Gastroesophageal sphincter (tissue), 4 donors: ENCODE results near the gene PCK2. TPM values are rescaled to one million over a fixed set of nuclear protein-coding genes. Genes with fewer than 3 reads are reported as not detected.

Source experiments
- ATAC-seq: fragments of 150-250 bp; one replicate; pipeline ENCODE4 v1.9.1; 2016; ENCODE audit warnings: mild to moderate bottlenecking, moderate library complexity
- H3K27ac ChIP-seq, 4 donors: fragments of 200-600 bp; sonication (generic) in 3 of 4; 1 replicate in 3 of 4; 2 replicates in 1 of 4; pipeline ENCODE4 v1.5.1; 2016 to 2019
- H3K27me3 ChIP-seq: fragments of 200-600 bp; sonication (generic); one replicate; pipeline ENCODE4 v1.5.1; 2019
- H3K36me3 ChIP-seq, 2 donors: fragments of 200-600 bp; sonication (generic); one replicate each; pipeline ENCODE4 v1.5.1; 2019; ENCODE audit warnings: control low read depth in 1 of 2
- H3K4me1 ChIP-seq, 3 donors: fragments of 200-600 bp; sonication (generic); 1 replicate in 2 of 3; 2 replicates in 1 of 3; pipeline ENCODE4 v1.5.1; 2016 to 2019; ENCODE audit warnings: control low read depth in 2 of 3
- H3K4me3 ChIP-seq, 2 donors: fragments of 200-600 bp; sonication (generic); one replicate each; pipeline ENCODE4 v1.5.1; 2019; ENCODE audit warnings: mild to moderate bottlenecking in 1 of 2, moderate library complexity in 1 of 2
- H3K9me3 ChIP-seq, 3 donors: fragments of 200-600 bp; sonication (generic); one replicate each; pipeline ENCODE4 v1.5.1; 2017 to 2019; ENCODE audit warnings: control low read depth in 2 of 3
- EP300 ChIP-seq: sonication (generic); formaldehyde crosslinking; IDR thresholded peaks from one replicate; pipeline ENCODE4 v1.6.1; 2017; ENCODE audit warnings: antibody characterized with exemption, mild to moderate bottlenecking
- POLR2A ChIP-seq, 2 donors: fragments of 450-650 bp; IDR thresholded peaks; one replicate each; pipeline ENCODE4 v1.6.1; 2017; ENCODE audit warnings: antibody characterized with exemption in 2 of 2, mild to moderate bottlenecking in 2 of 2, moderate library complexity in 1 of 2
- POLR2AphosphoS5 ChIP-seq: sonication (generic); formaldehyde crosslinking; IDR thresholded peaks from one replicate; pipeline ENCODE4 v1.6.1; 2017; ENCODE audit warnings: antibody characterized with exemption
- WGBS, 2 donors: methylation state at CpG; one replicate each; pipeline ENCODE4 v1.1.5; 2018; ENCODE audit warnings: low coverage in 1 of 2; 5-methylcytosine and 5-hydroxymethylcytosine counted together
- total RNA-seq, 4 donors: library from RNA; depleted of rRNA; stranded (reverse); fragments of >200 nt; gene quantifications; one replicate each; pipeline ENCODE4 v1.1.0, GENCODE V29; 2016
- TF ChIP-seq, protein P1 (sequence below), 4 experiments: fragments of 200-600 bp in 2 of 4; fragments of 450-650 bp in 2 of 4; sonication (generic) in 1 of 4; IDR thresholded peaks; one replicate each; pipeline ENCODE4 v1.5.1; 2017 to 2019; ENCODE audit warnings: antibody characterized with exemption in 4 of 4, mild to moderate bottlenecking in 2 of 4, moderate library complexity in 2 of 4

PCK2 gene
- total RNA-seq, 4 donors from 2014 or later, result 9.2 to 14.9 (median 11.6) TPM

DNA sequence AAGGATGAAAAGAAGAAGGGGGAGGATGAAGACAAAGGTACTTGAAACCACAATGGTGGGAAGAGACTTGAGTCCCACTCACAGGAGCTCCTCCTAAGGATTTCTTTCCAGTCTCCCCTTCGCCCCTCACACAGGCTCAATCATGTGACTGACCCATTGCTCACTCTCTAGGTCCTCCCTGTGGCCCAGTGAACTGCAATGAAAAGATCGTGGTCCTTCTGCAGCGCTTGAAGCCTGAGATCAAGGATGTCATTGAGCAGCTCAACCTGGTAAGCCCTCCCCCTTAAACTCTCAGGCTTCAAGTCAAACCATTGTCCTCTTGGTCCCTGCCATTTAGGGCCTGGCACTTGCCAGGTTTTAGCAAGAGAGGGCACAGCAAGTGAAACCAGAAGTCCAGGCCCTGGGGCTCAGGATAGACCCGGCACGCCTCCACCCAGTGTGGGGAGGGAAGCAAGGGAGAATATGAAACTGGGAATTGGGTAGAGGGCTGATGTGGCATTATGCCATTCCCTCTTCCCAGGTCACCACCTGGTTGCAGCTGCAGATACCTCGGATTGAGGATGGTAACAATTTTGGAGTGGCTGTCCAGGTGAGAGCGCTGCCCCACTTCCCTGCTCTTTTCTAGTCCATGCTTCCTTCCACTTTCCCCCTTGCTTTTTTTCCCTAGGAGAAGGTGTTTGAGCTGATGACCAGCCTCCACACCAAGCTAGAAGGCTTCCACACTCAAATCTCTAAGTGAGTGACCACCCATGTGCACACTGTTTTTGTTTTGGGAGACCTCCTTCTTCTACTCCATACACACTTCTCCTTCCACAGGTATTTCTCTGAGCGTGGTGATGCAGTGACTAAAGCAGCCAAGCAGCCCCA, 43.7 kb downstream of the PCK2 start:
- TF ChIP-seq POLR2AphosphoS5 (no peak), POLR2A (IDR thresholded peaks at IDR 0.05) (no peak), EP300 (no peak)
- TF ChIP-seq, protein P1, sequence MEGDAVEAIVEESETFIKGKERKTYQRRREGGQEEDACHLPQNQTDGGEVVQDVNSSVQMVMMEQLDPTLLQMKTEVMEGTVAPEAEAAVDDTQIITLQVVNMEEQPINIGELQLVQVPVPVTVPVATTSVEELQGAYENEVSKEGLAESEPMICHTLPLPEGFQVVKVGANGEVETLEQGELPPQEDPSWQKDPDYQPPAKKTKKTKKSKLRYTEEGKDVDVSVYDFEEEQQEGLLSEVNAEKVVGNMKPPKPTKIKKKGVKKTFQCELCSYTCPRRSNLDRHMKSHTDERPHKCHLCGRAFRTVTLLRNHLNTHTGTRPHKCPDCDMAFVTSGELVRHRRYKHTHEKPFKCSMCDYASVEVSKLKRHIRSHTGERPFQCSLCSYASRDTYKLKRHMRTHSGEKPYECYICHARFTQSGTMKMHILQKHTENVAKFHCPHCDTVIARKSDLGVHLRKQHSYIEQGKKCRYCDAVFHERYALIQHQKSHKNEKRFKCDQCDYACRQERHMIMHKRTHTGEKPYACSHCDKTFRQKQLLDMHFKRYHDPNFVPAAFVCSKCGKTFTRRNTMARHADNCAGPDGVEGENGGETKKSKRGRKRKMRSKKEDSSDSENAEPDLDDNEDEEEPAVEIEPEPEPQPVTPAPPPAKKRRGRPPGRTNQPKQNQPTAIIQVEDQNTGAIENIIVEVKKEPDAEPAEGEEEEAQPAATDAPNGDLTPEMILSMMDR (IDR thresholded peaks at IDR 0.05), result no peak
- Histone ChIP-seq H3K27ac (peak overlapping the region in 3 of 4 donors; percentile 94 to 95 (median 94)), H3K27me3 (no peaks in the 10 kb centered on the region), H3K4me1 (peaks cover 0 to 64% (median 29%) of the 10 kb centered on the region in 3 donors), H3K9me3 (no peaks in the 10 kb centered on the region), H3K36me3 (peaks cover 0 to 28% of the 10 kb centered on the region in 2 donors), H3K4me3 (no peak overlapping the region)
- 87 to 94% methylated on average over 3 of the region's 8 CpGs for WGBS, 2 donors
- no peak for ATAC-seq

GRCh38 chr14:24138396-24139271, 44.5 kb downstream of the PCK2 start:
- Histone ChIP-seq H3K27ac (peak overlapping the region in 2 of 4 donors; percentile 94), H3K27me3 (no peaks in the 10 kb centered on the region), H3K36me3 (peaks cover 0 to 28% of the 10 kb centered on the region in 2 donors), H3K4me1 (peaks cover 0 to 68% (median 29%) of the 10 kb centered on the region in 3 donors), H3K4me3 (no peak overlapping the region), H3K9me3 (no peaks in the 10 kb centered on the region)
- no peak for ATAC-seq
- TF ChIP-seq POLR2A (IDR thresholded peaks at IDR 0.05), result no peak
- no peak for TF ChIP-seq POLR2AphosphoS5
- TF ChIP-seq, protein P1 (IDR thresholded peaks at IDR 0.05), result no peak
- TF ChIP-seq EP300, result no peak
- WGBS, 2 donors, result 43 to 82% methylated on average over 1 to 5 of the region's 13 CpGs

GRCh38 chr14:24139272-24139934, 45.3 kb downstream of the PCK2 start:
- WGBS, 2 donors, result 80 to 100% methylated on average over 2 to 5 of the region's 9 CpGs
- Histone ChIP-seq H3K27me3 (no peaks in the 10 kb centered on the region), H3K36me3 (peaks cover 0 to 28% of the 10 kb centered on the region in 2 donors), H3K27ac (peak overlapping the region in 3 of 4 donors; percentile 34 to 94 (median 94)), H3K9me3 (no peaks in the 10 kb centered on the region), H3K4me1 (peaks cover 0 to 75% (median 29%) of the 10 kb centered on the region in 3 donors), H3K4me3 (peak overlapping the region in 1 of 2 donors; percentile 89)
- ATAC-seq, result no peak
- TF ChIP-seq, protein P1 (IDR thresholded peaks at IDR 0.05), result no peak
- no peak for TF ChIP-seq EP300
- TF ChIP-seq POLR2A (IDR thresholded peaks at IDR 0.05), result no peak
- no peak for TF ChIP-seq POLR2AphosphoS5

DNA sequence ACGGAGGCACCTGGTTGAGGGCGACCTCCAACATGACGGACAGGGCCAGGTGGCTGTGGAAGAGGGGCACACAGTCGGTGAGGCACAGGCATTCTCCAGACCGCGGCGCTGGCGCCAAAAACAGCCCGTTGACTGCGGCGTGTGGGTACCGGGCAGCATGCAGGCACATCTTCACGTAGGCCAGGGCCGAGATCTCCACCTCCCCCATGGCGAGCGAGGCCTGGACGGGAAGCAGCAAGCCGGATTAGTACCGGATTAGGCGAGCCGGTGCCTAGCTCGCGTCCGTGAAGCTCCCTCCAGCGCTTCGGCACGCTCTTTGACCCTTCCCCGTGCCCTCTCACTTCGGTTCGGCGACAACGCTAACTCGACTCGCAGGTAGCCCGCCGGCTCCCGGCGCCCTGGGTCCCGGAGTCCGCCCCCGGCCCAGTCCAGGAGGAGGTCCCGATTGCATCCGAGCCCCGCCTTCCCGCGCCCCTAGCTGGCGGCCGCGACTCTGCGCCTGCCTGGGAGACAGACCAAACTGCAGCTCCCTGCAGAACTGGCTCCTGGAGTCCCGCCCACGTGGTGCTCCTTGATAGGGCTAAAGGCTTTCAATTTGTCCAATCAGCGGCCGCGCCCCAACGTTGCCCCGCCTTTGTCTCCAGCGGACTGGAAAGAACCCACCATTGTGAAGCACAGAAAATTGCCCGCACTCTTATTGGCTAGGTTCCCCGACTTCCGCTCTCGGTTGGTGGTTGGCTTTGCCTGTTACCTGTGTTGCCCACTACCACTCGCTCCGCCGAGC, 47.2 kb downstream of the PCK2 start, which contains the start of gene EMC9:
Gene EMC9 (minus strand): TSS at position 495 of the 784 bp plus-strand sequence. CDS start 287 bp downstream, at position 208.
- Histone ChIP-seq H3K4me3 (peak within 1 kb of the TSS; percentile 41 to 89), H3K9me3 (no peaks in the 10 kb centered on the region), H3K36me3 (peaks cover 0 to 28% of the 10 kb centered on the region in 2 donors), H3K4me1 (peaks cover 0 to 86% (median 39%) of the 10 kb centered on the region in 3 donors), H3K27me3 (no peaks in the 10 kb centered on the region), H3K27ac (peak within 1 kb of the TSS; percentile 72 to 94 (median 94))
- no CpG with 5 or more reads among the region's 65 CpGs for WGBS, 2 donors
- peak; percentile 68 to 78 for TF ChIP-seq POLR2A (IDR thresholded peaks at IDR 0.05)
- TF ChIP-seq POLR2AphosphoS5, result peak; percentile 48
- TF ChIP-seq, protein P1 (IDR thresholded peaks at IDR 0.05), result peak in 3 of 4 experiments; percentile 65 to 83 (median 73)
- no peak for TF ChIP-seq EP300
- ATAC-seq, result peak; percentile 97
